ENCODE measurements around the gene FHDC1. TPM values are rescaled to one million over a fixed set of nuclear protein-coding genes. Genes with fewer than 3 reads are reported as not detected.

The FHDC1 gene
- polyA plus RNA-seq, 1 donor: 5.6 TPM

- no peak for DNase-seq (ENCODE audit: low read depth)
Measured at GRCh38 chr4:152981278-152981677, 45.2 kb downstream of the FHDC1 start.

GRCh38 chr4:152981842-152982241 is 45.7 kb downstream of the FHDC1 start:
- no peak for DNase-seq (ENCODE audit: low read depth)

GRCh38 chr4:152983221-152983620 is 47.1 kb downstream of the FHDC1 start:
- no peak for DNase-seq (ENCODE audit: low read depth)

GRCh38 chr4:152983774-152984411 is 47.8 kb downstream of the FHDC1 start:
- DNase-seq (ENCODE audit: low read depth): no peak

- DNase-seq (ENCODE audit: low read depth): no peak
Measured at GRCh38 chr4:152988721-152989553, 52.8 kb downstream of the FHDC1 start.

GRCh38 chr4:152989554-152989970 is 53.4 kb downstream of the FHDC1 start:
- DNase-seq (ENCODE audit: low read depth): no peak

- no peak for DNase-seq (ENCODE audit: low read depth)
Measured at GRCh38 chr4:152990471-152991131, 54.5 kb downstream of the FHDC1 start.

- DNase-seq (ENCODE audit: low read depth): no peak
Measured at GRCh38 chr4:152991398-152991797, 55.3 kb downstream of the FHDC1 start.

GRCh38 chr4:152992027-152992426 is 55.9 kb downstream of the FHDC1 start:
- DNase-seq (ENCODE audit: low read depth): no peak

GRCh38 chr4:152992466-152992865 is 56.3 kb downstream of the FHDC1 start:
- DNase-seq (ENCODE audit: low read depth): no peak

GRCh38 chr4:152994038-152994437 is 57.9 kb downstream of the FHDC1 start:
- DNase-seq (ENCODE audit: low read depth): no peak

- DNase-seq (ENCODE audit: low read depth): no peak
Measured at GRCh38 chr4:152996111-152996571, 60.0 kb downstream of the FHDC1 start.

- DNase-seq (ENCODE audit: low read depth): no peak
Measured at GRCh38 chr4:152996672-152997071, 60.5 kb downstream of the FHDC1 start.

GRCh38 chr4:152997288-152997687 is 61.2 kb downstream of the FHDC1 start:
- no peak for DNase-seq (ENCODE audit: low read depth)

GRCh38 chr4:152997771-152998487 is 61.8 kb downstream of the FHDC1 start:
- DNase-seq (ENCODE audit: low read depth): no peak

GRCh38 chr4:152998861-152999260 is 62.7 kb downstream of the FHDC1 start:
- no peak for DNase-seq (ENCODE audit: low read depth)

GRCh38 chr4:152999346-153000075 is 63.4 kb downstream of the FHDC1 start:
- no peak for DNase-seq (ENCODE audit: low read depth)

GRCh38 chr4:153000076-153000420 is 63.9 kb downstream of the FHDC1 start:
- no peak for DNase-seq (ENCODE audit: low read depth)

- DNase-seq (ENCODE audit: low read depth): no peak
Measured at GRCh38 chr4:153001626-153002025, 65.5 kb downstream of the FHDC1 start.

GRCh38 chr4:153002110-153002509 is 66.0 kb downstream of the FHDC1 start:
- no peak for DNase-seq (ENCODE audit: low read depth)
